ENCODE measurements around the gene TMC3. TPM values are rescaled to one million over a fixed set of nuclear protein-coding genes. Genes with fewer than 3 reads are reported as not detected.

Gene TMC3
- total RNA-seq, 1 experiment from 2014 or later: 0.06 TPM

- Histone ChIP-seq H3K27me3 (no peaks in the 10 kb centered on the region), H3K9me3 (replicated peaks) (no peaks in the 10 kb centered on the region), H3K27ac (no peak overlapping the region), H3K4me1 (no peaks in the 10 kb centered on the region), H3K36me3 (no peaks in the 10 kb centered on the region), H3K4me3 (no peak overlapping the region)
- no peak for DNase-seq
Measured at GRCh38 chr15:81282911-81283310, 91.1 kb downstream of the TMC3 start.

DNA sequence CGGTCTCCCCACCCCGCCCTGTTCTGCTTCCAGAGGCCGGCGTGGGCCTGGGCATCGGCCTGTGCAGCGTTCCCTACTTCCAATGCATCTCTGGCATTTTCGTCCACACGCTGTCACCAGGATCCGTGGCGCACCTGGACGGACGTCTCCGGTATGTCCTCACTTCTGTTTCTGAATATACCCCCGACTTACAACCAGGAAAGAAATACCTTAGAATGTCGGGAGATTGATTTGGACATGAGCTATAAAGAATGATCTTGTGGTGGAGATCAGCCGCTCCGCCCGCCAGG, 91.5 kb downstream of the TMC3 start:
- H3K36me3 ChIP-seq: no peaks in the 10 kb centered on the region
- H3K9me3 ChIP-seq (replicated peaks): no peaks in the 10 kb centered on the region
- H3K27ac ChIP-seq: no peak overlapping the region
- H3K4me3 ChIP-seq: no peak overlapping the region
- no peak for DNase-seq
- no peaks in the 10 kb centered on the region for H3K27me3 ChIP-seq
- no peaks in the 10 kb centered on the region for H3K4me1 ChIP-seq

GRCh38 chr15:81281766-81282605, 92.0 kb downstream of the TMC3 start:
- Histone ChIP-seq H3K36me3 (no peaks in the 10 kb centered on the region), H3K27me3 (no peaks in the 10 kb centered on the region), H3K9me3 (replicated peaks) (no peaks in the 10 kb centered on the region), H3K4me1 (no peaks in the 10 kb centered on the region), H3K4me3 (no peak overlapping the region), H3K27ac (no peak overlapping the region)
- no peak for DNase-seq

DNA sequence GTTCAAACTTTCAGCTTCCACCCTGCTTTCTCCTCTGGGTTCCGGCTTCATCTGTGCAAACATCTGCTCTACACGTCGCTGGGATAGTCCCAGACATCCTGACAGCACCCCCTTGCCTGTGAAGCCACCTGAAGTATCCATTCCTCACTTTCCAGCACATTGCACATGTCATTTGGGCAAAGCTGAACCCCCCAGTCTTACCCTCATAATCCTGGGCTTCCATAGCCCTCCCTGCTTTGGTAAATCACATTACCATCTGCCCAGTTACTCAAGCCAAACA, 92.6 kb downstream of the TMC3 start:
- H3K36me3 ChIP-seq: no peaks in the 10 kb centered on the region
- no peaks in the 10 kb centered on the region for H3K27me3 ChIP-seq
- H3K4me3 ChIP-seq: no peak overlapping the region
- DNase-seq: no peak
- no peak overlapping the region for H3K27ac ChIP-seq
- H3K9me3 ChIP-seq (replicated peaks): no peaks in the 10 kb centered on the region
- no peaks in the 10 kb centered on the region for H3K4me1 ChIP-seq

Other genes starting within 250 kb of the TMC3 start
- gene CFAP161, start 239.9 kb downstream of the TMC3 start, total RNA-seq (2014; rRNA removed; shearing (Covaris generic)): not detected in 2 replicates
- 0.18 TPM in 1 of 2 replicates, not detected in the other for gene IL16, start 177.3 kb downstream of the TMC3 start, total RNA-seq (2014; rRNA removed; shearing (Covaris generic))
- gene STARD5, start 50.1 kb downstream of the TMC3 start, total RNA-seq (2014; rRNA removed; shearing (Covaris generic)): 2.5 and 3.8 TPM in 2 replicates

Measured in SJCRH30 (cell line).